ENCODE measurements around the gene SCLT1.

GRCh38 chr4:128921954-128922353 is 171.4 kb downstream of the SCLT1 start:
- TF ChIP-seq EZH2 (IDR thresholded peaks at IDR 0.05; ENCODE audit: borderline replicate concordance, insufficient read depth, low read length, poor library complexity, severe bottlenecking) (no peak), POLR2AphosphoS5 (IDR thresholded peaks at IDR 0.05) (no peak), RAD21 (conservative IDR thresholded peaks at IDR 0.05) (no peak), SMC3 (conservative IDR thresholded peaks at IDR 0.05; ENCODE audit: poor library complexity) (no peak), CTCF (IDR thresholded peaks at IDR 0.05; ENCODE audit: poor library complexity, severe bottlenecking) (no peak), TAF1 (IDR thresholded peaks at IDR 0.05; ENCODE audit: low read depth) (no peak), EP300 (conservative IDR thresholded peaks at IDR 0.05; ENCODE audit: poor library complexity, severe bottlenecking) (no peak)

Measured in neural cell (in vitro differentiated cells).